Panc1 (cell line): ENCODE measurements around the gene IRF8. TPM values are rescaled to one million over a fixed set of nuclear protein-coding genes. Genes with fewer than 3 reads are reported as not detected.

Source experiments
- ATAC-seq: fragments of 200-7000 bp; cut with Tn5 transposase; 2 replicates; pipeline ENCODE4 v1.9.1; 2020; ENCODE audit warnings: mild to moderate bottlenecking, moderate library complexity
- BruUV-seq: library from RNA; stranded (reverse); fragments of 400-500 nt; replicated peaks from 2 replicates; lab custom pipeline; 2021; lab: Mats Ljungman, UMichigan
- CTCF ChIA-PET: fragments of 300-600 bp; sonication (Branson Sonifier 250); formaldehyde crosslinking; loops from one replicate; lab custom pipeline; 2022; ENCODE audit warnings: antibody characterized with exemption; lab: Charles Lee
- POLR2A ChIA-PET: fragments of 300-600 bp; sonication (Branson Sonifier 250); formaldehyde crosslinking; loops from one replicate; lab custom pipeline; 2022; ENCODE audit warnings: antibody characterized with exemption; lab: Charles Lee
- DNase-seq: peaks from one replicate; pipeline ENCODE4 v3.0.0-alpha.2; 2010; ENCODE audit warnings: low read depth, low spot score
- H3K27ac ChIP-seq: 2 replicates; pipeline ENCODE4 v1.5.1; 2011; ENCODE audit warnings: mild to moderate bottlenecking, low read length, inconsistent platforms
- H3K27me3 ChIP-seq: fragments of 200-500 bp; sonication (Bioruptor generic); 2 replicates; pipeline ENCODE4 v1.6.0; 2014; ENCODE audit warnings: low read length, inconsistent platforms; ENCODE audit not compliant: control insufficient read depth, insufficient read depth
- H3K36me3 ChIP-seq: fragments of 200-500 bp; sonication (Bioruptor generic); 2 replicates; pipeline ENCODE4 v1.5.1; 2014; ENCODE audit warnings: inconsistent platforms, mild to moderate bottlenecking, low read length, moderate library complexity; ENCODE audit not compliant: control insufficient read depth, insufficient read depth
- H3K4me1 ChIP-seq: 2 replicates; pipeline ENCODE4 v1.5.1; 2011; ENCODE audit warnings: inconsistent platforms, mild to moderate bottlenecking, low read length, moderate library complexity; ENCODE audit not compliant: control insufficient read depth, insufficient read depth
- H3K4me3 ChIP-seq, 2 experiments: 2 replicates each; pipeline ENCODE4 v1.5.1; 2011 to 2012; ENCODE audit warnings: low read depth in 2 of 2, low read length in 2 of 2, mild to moderate bottlenecking in 2 of 2, inconsistent platforms in 1 of 2, moderate library complexity in 1 of 2
- H3K9me3 ChIP-seq: fragments of 200-500 bp; sonication (Bioruptor generic); 2 replicates; pipeline ENCODE4 v1.5.1; 2014; ENCODE audit warnings: low read depth, mild to moderate bottlenecking, inconsistent platforms, low read length, moderate library complexity; ENCODE audit not compliant: control insufficient read depth, insufficient read depth
- POLR2AphosphoS5 ChIP-seq: IDR thresholded peaks from 2 replicates; pipeline ENCODE4 v1.6.1; 2012; ENCODE audit warnings: mild to moderate bottlenecking, low read depth, low read length, moderate library complexity
- SIN3A ChIP-seq: IDR thresholded peaks from 2 replicates; pipeline ENCODE4 v1.6.1; 2012; ENCODE audit warnings: low read depth, mild to moderate bottlenecking, low read length, moderate library complexity, borderline replicate concordance; ENCODE audit not compliant: insufficient read depth
- TCF7L2 ChIP-seq: IDR thresholded peaks from 2 replicates; pipeline ENCODE4 v1.6.1; 2011; ENCODE audit warnings: mild to moderate bottlenecking, low read depth, low read length, inconsistent platforms
- in situ Hi-C: cut with HindIII; loops from 2 replicates; pipeline ENCODE4 v1.10.0; 2016; ENCODE audit warnings: low sequenced_read_pairs, low pct_unique_long_range_greater_than_20kb
- intact Hi-C: fragments of 100-400 bp; cut with micrococcal nuclease; formaldehyde crosslinking; loops from one replicate; pipeline ENCODE4 v1.10.0; 2022; ENCODE audit not compliant: unreplicated experiment
- total RNA-seq: library from RNA; stranded (reverse); gene quantifications from one replicate; pipeline ENCODE4 v1.2.1, GENCODE V29; 2021; ENCODE audit not compliant: unreplicated experiment
- TF ChIP-seq, protein P1 (sequence below): fragments of 450-650 bp; IDR thresholded peaks from 2 replicates; pipeline ENCODE4 v1.5.1; 2017; ENCODE audit warnings: mild to moderate bottlenecking
- TF ChIP-seq, protein P2 (sequence below), 2 experiments: IDR thresholded peaks; 2 replicates each; pipeline ENCODE4 v1.6.1; 2011 to 2012; ENCODE audit warnings: low read depth in 2 of 2, control low read depth in 1 of 2, low read length in 1 of 2, mild to moderate bottlenecking in 1 of 2, moderate library complexity in 1 of 2; ENCODE audit not compliant: insufficient read depth in 1 of 2

Gene IRF8
- total RNA-seq, 1 experiment from 2014 or later, result 0.62 TPM

DNA sequence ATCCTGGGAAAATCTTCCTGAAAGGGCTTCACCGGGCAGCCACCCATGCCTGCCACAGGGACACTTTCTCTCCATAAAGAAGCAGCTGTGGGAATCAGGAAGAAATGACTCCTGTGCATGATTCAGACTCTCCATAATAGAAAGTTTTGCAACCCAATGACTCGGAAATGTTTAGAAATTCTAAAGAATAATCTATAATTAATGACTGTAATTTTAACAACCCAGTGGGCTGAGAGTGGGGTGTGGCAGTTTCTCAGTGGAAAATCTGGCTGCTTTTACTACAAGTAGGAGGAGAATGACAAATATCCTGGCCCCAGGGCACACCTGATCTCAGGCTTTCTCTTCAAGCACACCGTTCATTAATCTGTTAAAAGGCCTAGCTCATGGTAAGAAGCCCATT lies 25.7 kb downstream of the IRF8 start:
- Histone ChIP-seq H3K27ac (no peak overlapping the region), H3K36me3 (no peaks in the 10 kb centered on the region), H3K27me3 (no peaks in the 10 kb centered on the region), H3K4me3 (no peak overlapping the region), H3K4me1 (no peaks in the 10 kb centered on the region), H3K9me3 (no peaks in the 10 kb centered on the region)
- ChIA-PET CTCF (no interaction called here), POLR2A (no interaction called here)
- intact Hi-C loops, result no loop called here
- ATAC-seq, result no peak
- no peak for DNase-seq
- in situ Hi-C loops, result no loop called here
- TF ChIP-seq TCF7L2, result no peak
- TF ChIP-seq SIN3A, result no peak
- no peak for TF ChIP-seq POLR2AphosphoS5
- TF ChIP-seq, protein P1, sequence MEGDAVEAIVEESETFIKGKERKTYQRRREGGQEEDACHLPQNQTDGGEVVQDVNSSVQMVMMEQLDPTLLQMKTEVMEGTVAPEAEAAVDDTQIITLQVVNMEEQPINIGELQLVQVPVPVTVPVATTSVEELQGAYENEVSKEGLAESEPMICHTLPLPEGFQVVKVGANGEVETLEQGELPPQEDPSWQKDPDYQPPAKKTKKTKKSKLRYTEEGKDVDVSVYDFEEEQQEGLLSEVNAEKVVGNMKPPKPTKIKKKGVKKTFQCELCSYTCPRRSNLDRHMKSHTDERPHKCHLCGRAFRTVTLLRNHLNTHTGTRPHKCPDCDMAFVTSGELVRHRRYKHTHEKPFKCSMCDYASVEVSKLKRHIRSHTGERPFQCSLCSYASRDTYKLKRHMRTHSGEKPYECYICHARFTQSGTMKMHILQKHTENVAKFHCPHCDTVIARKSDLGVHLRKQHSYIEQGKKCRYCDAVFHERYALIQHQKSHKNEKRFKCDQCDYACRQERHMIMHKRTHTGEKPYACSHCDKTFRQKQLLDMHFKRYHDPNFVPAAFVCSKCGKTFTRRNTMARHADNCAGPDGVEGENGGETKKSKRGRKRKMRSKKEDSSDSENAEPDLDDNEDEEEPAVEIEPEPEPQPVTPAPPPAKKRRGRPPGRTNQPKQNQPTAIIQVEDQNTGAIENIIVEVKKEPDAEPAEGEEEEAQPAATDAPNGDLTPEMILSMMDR, result no peak
- TF ChIP-seq, protein P2, sequence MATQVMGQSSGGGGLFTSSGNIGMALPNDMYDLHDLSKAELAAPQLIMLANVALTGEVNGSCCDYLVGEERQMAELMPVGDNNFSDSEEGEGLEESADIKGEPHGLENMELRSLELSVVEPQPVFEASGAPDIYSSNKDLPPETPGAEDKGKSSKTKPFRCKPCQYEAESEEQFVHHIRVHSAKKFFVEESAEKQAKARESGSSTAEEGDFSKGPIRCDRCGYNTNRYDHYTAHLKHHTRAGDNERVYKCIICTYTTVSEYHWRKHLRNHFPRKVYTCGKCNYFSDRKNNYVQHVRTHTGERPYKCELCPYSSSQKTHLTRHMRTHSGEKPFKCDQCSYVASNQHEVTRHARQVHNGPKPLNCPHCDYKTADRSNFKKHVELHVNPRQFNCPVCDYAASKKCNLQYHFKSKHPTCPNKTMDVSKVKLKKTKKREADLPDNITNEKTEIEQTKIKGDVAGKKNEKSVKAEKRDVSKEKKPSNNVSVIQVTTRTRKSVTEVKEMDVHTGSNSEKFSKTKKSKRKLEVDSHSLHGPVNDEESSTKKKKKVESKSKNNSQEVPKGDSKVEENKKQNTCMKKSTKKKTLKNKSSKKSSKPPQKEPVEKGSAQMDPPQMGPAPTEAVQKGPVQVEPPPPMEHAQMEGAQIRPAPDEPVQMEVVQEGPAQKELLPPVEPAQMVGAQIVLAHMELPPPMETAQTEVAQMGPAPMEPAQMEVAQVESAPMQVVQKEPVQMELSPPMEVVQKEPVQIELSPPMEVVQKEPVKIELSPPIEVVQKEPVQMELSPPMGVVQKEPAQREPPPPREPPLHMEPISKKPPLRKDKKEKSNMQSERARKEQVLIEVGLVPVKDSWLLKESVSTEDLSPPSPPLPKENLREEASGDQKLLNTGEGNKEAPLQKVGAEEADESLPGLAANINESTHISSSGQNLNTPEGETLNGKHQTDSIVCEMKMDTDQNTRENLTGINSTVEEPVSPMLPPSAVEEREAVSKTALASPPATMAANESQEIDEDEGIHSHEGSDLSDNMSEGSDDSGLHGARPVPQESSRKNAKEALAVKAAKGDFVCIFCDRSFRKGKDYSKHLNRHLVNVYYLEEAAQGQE (IDR thresholded peaks at IDR 0.05; ENCODE audit: insufficient read depth in 1 of 2, low read depth in 2 of 2, low read length in 1 of 2), result no peak
- BruUV-seq, result no TSS peak

DNA sequence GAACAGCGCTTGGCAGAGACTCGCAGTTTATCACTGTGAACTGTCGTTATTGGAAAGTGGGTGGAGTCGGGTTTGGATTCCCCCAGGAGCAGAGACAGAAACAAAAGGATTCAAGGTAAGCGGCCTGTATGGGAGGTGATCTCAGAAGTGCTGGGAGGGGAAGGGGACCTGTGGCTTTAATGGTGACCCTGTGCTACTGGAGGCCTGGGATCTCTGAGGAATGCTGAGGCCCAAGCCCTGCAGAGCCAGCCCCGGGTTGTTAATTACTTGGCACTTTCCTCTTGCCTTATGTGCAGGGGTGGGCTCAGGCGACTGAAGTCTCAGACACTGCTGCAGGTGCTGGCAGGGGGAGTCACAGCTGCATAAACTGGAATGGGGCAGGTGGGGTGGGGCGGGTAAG lies 27.4 kb downstream of the IRF8 start:
- H3K4me3 ChIP-seq, result no peak overlapping the region
- no peaks in the 10 kb centered on the region for H3K27me3 ChIP-seq
- no peak overlapping the region for H3K27ac ChIP-seq
- TF ChIP-seq TCF7L2 (no peak), POLR2AphosphoS5 (no peak), SIN3A (no peak)
- TF ChIP-seq, protein P2 (IDR thresholded peaks at IDR 0.05; ENCODE audit: insufficient read depth in 1 of 2, low read depth in 2 of 2, low read length in 1 of 2), result no peak
- TF ChIP-seq, protein P1, result no peak
- no peaks in the 10 kb centered on the region for H3K36me3 ChIP-seq
- ATAC-seq (no peak), DNase-seq (no peak)
- ChIA-PET CTCF (no interaction called here), POLR2A (no interaction called here)
- H3K9me3 ChIP-seq, result no peaks in the 10 kb centered on the region
- intact Hi-C loops, result no loop called here
- no TSS peak for BruUV-seq
- no peaks in the 10 kb centered on the region for H3K4me1 ChIP-seq
- in situ Hi-C loops, result no loop called here
